ENCODE results near the gene TIMM13. TPM values are rescaled to one million over a fixed set of nuclear protein-coding genes. Genes with fewer than 3 reads are reported as not detected.
"Not testable (repeated sequence)": the region's sequence is repeated elsewhere in the genome, so short reads cannot be mapped to it uniquely, and the experiment has no call there.

The TIMM13 gene
- total RNA-seq, 1 experiment from 2014 or later = 188 TPM

DNA sequence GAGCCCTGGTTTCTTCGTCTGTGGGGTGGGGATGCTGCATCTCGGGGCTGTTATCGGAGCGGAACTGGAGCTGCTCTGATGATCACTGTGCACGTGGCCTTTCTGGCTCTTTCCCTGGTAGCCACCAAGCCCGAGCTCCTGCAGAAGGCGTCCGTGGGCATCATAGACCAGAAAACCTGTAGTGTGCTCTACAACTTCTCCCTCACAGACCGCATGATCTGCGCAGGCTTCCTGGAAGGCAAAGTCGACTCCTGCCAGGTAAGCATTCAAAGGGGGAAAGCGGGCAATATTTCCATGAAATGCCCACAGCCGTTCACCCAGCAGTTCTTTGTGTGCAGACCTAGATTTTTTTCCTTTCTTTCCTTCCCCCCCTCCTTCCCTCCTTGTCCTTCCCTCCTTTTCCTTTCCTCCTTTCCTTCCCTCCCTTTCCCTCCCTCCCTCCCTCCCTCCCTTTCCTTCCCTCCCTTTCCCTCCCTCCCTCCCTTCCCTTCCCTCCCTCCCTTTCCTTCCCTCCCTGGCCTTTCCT is 9.4 kb downstream of the TIMM13 start:
- no peaks in the 10 kb centered on the region for H3K9me3 Mint-ChIP-seq (ENCODE audit: unreplicated experiment)
- H3K27ac Mint-ChIP-seq (ENCODE audit: low read depth, unreplicated experiment) = no peak overlapping the region
- no TSS peak for BruUV-seq (replicated peaks)
- H3K27me3 Mint-ChIP-seq (ENCODE audit: insufficient read depth, unreplicated experiment) = no peaks in the 10 kb centered on the region
- H3K4me3 Mint-ChIP-seq (ENCODE audit: unreplicated experiment) = no peak overlapping the region
- TF ChIP-seq, protein P1, sequence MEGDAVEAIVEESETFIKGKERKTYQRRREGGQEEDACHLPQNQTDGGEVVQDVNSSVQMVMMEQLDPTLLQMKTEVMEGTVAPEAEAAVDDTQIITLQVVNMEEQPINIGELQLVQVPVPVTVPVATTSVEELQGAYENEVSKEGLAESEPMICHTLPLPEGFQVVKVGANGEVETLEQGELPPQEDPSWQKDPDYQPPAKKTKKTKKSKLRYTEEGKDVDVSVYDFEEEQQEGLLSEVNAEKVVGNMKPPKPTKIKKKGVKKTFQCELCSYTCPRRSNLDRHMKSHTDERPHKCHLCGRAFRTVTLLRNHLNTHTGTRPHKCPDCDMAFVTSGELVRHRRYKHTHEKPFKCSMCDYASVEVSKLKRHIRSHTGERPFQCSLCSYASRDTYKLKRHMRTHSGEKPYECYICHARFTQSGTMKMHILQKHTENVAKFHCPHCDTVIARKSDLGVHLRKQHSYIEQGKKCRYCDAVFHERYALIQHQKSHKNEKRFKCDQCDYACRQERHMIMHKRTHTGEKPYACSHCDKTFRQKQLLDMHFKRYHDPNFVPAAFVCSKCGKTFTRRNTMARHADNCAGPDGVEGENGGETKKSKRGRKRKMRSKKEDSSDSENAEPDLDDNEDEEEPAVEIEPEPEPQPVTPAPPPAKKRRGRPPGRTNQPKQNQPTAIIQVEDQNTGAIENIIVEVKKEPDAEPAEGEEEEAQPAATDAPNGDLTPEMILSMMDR (IDR thresholded peaks at IDR 0.05; ENCODE audit: unreplicated experiment) = no peak
- no peaks in the 10 kb centered on the region for H3K4me1 Mint-ChIP-seq (ENCODE audit: insufficient read depth, unreplicated experiment)
- intact Hi-C loops (cut with micrococcal nuclease) = no loop called here
- POLR2A ChIA-PET = interaction anchor here (1.7 kb wide), 1 partner anchor 19 kb away, joined by 4 read pairs; no protein-coding TSS in a partner anchor
- CTCF ChIA-PET = no interaction called here
- no peak for DNase-seq (ENCODE audit: unreplicated experiment)
- H3K36me3 Mint-ChIP-seq (ENCODE audit: insufficient read depth, unreplicated experiment) = peaks cover 18% of the 10 kb centered on the region

DNA sequence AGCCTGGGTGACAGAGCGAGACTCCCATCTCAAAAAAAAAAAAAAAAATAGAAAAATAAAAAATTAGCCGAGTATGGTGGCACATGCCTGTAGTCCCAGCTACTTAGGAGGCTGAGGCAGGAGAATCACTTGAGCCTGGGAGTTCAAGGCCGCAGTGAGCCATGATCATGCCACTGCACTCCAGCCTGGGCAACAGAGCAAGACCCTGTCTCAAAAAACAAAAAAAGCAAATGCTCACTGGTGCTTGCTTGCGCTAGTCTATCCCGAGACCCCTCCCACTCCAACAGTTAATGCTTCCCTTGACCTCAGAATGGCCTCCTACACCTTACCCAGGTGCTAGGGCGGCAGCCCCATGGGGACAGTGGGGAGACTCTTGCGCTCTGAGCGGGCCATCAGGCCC is 9.9 kb downstream of the TIMM13 start:
- POLR2A ChIA-PET = interaction anchor here (0.6 to 1.7 kb wide), 3 partner anchors 10 to 1208 kb away, joined by 3 to 4 read pairs (median 4); partner anchors contain the start of gene TIMM13
- H3K27ac Mint-ChIP-seq (ENCODE audit: low read depth, unreplicated experiment); H3K9me3 Mint-ChIP-seq (ENCODE audit: unreplicated experiment); H3K4me1 Mint-ChIP-seq (ENCODE audit: insufficient read depth, unreplicated experiment); H3K27me3 Mint-ChIP-seq (ENCODE audit: insufficient read depth, unreplicated experiment); CTCF ChIA-PET; H3K4me3 Mint-ChIP-seq (ENCODE audit: unreplicated experiment); DNase-seq (ENCODE audit: unreplicated experiment); BruUV-seq (replicated peaks); intact Hi-C loops (cut with micrococcal nuclease): not testable (repeated sequence)
- H3K36me3 Mint-ChIP-seq (ENCODE audit: insufficient read depth, unreplicated experiment) = peaks cover 18% of the 10 kb centered on the region

DNA sequence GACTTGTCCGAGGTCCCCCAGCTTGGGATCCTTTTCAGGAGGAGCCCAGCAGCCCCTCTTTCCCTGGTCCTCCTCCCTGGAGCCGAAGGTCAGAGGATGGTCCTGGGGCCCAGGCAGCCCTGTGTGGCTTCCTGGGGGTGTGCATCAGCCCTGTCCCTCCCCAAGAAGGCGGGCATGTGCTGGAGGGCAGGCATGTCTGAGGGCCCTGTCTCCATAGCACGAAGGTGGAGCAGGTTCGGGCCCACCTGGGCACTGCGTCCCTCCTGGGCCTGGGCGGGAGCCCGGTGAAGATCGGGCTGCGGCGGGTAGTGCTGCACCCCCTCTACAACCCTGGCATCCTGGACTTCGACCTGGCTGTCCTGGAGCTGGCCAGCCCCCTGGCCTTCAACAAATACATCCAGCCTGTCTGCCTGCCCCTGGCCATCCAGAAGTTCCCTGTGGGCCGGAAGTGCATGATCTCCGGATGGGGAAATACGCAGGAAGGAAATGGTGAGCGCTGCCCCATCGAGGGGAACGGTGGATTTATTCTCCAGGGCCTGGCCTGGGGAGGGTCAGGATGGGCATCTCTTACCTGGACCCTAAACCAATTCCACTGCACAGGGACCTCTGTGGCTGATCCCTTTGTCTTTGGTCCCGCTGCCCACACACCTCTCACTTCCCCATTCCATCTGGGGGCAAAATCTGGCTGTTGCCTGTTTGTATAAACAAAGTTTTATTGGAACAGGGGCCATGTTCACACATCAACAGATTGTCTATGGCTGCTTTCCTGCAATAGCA is 10.9 kb downstream of the TIMM13 start:
- no peak overlapping the region for H3K4me3 Mint-ChIP-seq (ENCODE audit: unreplicated experiment)
- H3K9me3 Mint-ChIP-seq (ENCODE audit: unreplicated experiment) = no peaks in the 10 kb centered on the region
- H3K27me3 Mint-ChIP-seq (ENCODE audit: insufficient read depth, unreplicated experiment) = no peaks in the 10 kb centered on the region
- peaks cover 18% of the 10 kb centered on the region for H3K36me3 Mint-ChIP-seq (ENCODE audit: insufficient read depth, unreplicated experiment)
- ChIA-PET POLR2A (interaction anchor here (0.6 to 1.7 kb wide), 5 partner anchors 11 to 1209 kb away, joined by 3 to 4 read pairs (median 4); partner anchors contain the start of gene TIMM13), CTCF (no interaction called here)
- no peak overlapping the region for H3K27ac Mint-ChIP-seq (ENCODE audit: low read depth, unreplicated experiment)
- intact Hi-C loops (cut with micrococcal nuclease) = no loop called here
- TF ChIP-seq, protein P1 (IDR thresholded peaks at IDR 0.05; ENCODE audit: unreplicated experiment) = no peak
- H3K4me1 Mint-ChIP-seq (ENCODE audit: insufficient read depth, unreplicated experiment) = no peaks in the 10 kb centered on the region
- DNase-seq (ENCODE audit: unreplicated experiment) = no peak
- no TSS peak for BruUV-seq (replicated peaks)

DNA sequence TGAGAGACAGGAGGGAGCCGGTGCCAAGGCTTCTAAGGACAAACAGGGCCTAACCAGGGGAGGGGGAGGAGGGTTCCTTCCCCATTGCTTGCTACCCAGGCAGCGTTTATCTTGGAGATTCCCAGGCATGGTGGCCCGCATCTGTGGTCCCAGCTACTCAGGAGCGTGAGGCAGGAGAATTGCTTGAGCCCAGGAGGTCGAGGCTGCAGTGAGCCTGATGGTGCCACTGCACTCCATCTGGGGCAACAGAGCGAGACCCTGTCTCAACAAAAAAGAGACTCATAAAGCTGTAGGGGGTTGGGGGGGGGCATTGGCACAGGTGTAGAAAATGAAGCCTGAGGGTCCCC is 11.4 kb downstream of the TIMM13 start:
- Mint-ChIP-seq H3K4me1 (ENCODE audit: insufficient read depth, unreplicated experiment) (no peaks in the 10 kb centered on the region), H3K27me3 (ENCODE audit: insufficient read depth, unreplicated experiment) (no peaks in the 10 kb centered on the region), H3K36me3 (ENCODE audit: insufficient read depth, unreplicated experiment) (peaks cover 18% of the 10 kb centered on the region), H3K4me3 (ENCODE audit: unreplicated experiment) (no peak overlapping the region), H3K27ac (ENCODE audit: low read depth, unreplicated experiment) (no peak overlapping the region), H3K9me3 (ENCODE audit: unreplicated experiment) (no peaks in the 10 kb centered on the region)
- BruUV-seq (replicated peaks) = no TSS peak
- intact Hi-C loops (cut with micrococcal nuclease) = no loop called here
- ChIA-PET POLR2A (interaction anchor here (0.6 to 0.7 kb wide), 3 partner anchors 12 to 243 kb away, joined by 3 to 4 read pairs (median 3); partner anchors contain the start of gene TIMM13), CTCF (interaction anchor here (0.7 kb wide), 1 partner anchor 17 kb away, joined by 3 read pairs; no protein-coding TSS in a partner anchor)
- TF ChIP-seq, protein P1 (IDR thresholded peaks at IDR 0.05; ENCODE audit: unreplicated experiment) = no peak
- no peak for DNase-seq (ENCODE audit: unreplicated experiment)

Data from MCF 10A (cell line).